Mucosa of descending colon (tissue), 3 donors: Measurements from ENCODE around the gene RBM19. TPM values are rescaled to one million over a fixed set of nuclear protein-coding genes. Genes with fewer than 3 reads are reported as not detected.

ENCODE experiments used
- ATAC-seq: fragments of 200-7000 bp; cut with Tn5 transposase; one replicate; pipeline ENCODE4 v1.9.1; 2020; ENCODE audit warnings: mild to moderate bottlenecking, moderate library complexity
- DNase-seq, 3 donors: peaks; one replicate each; pipeline ENCODE4 v3.0.0-alpha.2; 2020
- H3K36me3 ChIP-seq: fragments of 200-600 bp; one replicate; pipeline ENCODE4 v1.8.0; 2021; ENCODE audit warnings: low read depth, mild to moderate bottlenecking
- H3K4me1 ChIP-seq: fragments of 200-600 bp; one replicate; pipeline ENCODE4 v1.8.0; 2021; ENCODE audit warnings: low read depth, mild to moderate bottlenecking
- H3K4me3 ChIP-seq: fragments of 200-600 bp; one replicate; pipeline ENCODE4 v1.8.0; 2021; ENCODE audit warnings: mild to moderate bottlenecking
- H3K9me3 ChIP-seq: fragments of 200-600 bp; one replicate; pipeline ENCODE4 v1.8.0; 2021; ENCODE audit warnings: mild to moderate bottlenecking
- intact Hi-C, 2 donors: fragments of 100-400 bp; cut with DNase I in 1 of 2; cut with micrococcal nuclease in 1 of 2; formaldehyde crosslinking; loops; one replicate each; pipeline versions ENCODE4 v1.11.0 to v1.11.1; 2022; cut with DNase I, micrococcal nuclease
- total RNA-seq, 3 donors: library from RNA; stranded (reverse); fragmentation: NEBNext Ultra II Directional in 2 of 3; extraction: Animal tissue kit (Norgen Biotek cat#: 25700) in 2 of 3; gene quantifications; one replicate each; pipeline versions ENCODE4 v1.2.1 to v1.2.4, GENCODE V29; 2021 to 2023
- TF ChIP-seq, protein P1 (sequence below): fragments of 200-600 bp; IDR thresholded peaks from one replicate; pipeline ENCODE4 v1.8.0; 2022; ENCODE audit warnings: antibody characterized with exemption, mild to moderate bottlenecking
- donor health status: DM: no; HTN: no; CAD: no; lungs with moderate emphysema.
- donor health status: DM: no; HTN: no; CAD: no.
- donor health status: DM: no; HTN: yes; CAD: no.

RBM19 gene
- total RNA-seq, 3 donors from 2014 or later = 22.5 to 38.4 (median 32.9) TPM

DNA sequence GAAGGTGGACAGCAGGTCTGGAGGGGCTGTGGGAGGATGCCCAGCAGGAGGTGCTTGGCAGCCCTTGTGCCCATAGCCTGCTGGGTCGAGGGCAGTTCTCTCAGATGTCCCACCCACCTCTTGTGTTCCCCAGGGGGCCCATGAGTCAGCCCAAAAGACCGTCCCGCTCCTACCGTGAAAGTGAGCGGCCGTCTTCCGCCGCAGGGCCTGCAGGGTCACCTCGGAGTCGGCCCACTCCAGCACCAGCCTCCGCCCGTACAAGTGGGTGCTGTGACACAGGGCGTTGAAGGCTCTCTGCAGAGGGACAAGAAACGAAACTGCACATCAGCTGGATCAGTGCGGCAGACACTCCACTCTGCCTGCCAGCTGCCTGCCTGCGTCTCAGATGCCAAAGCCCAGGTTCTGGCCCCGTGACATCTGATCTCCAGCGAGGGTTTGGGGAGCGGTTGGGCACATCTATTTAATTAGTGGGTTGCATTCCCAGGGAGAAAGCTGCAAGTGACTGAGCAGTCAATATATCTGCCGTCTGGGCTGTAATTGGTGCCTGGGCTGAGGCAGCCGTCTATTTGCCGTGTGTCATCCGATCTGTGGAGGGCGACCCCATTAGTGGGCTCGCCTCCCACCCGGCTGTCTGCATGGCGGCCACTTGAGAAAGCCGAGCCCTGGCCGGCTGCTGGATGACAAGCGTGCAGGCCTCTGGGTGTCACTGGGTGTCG, 121.5 kb downstream of the RBM19 start:
- ATAC-seq = no peak
- intact Hi-C loops = no loop called here

GRCh38 chr12:113842699-113843098, 123.4 kb downstream of the RBM19 start:
- TF ChIP-seq, protein P1, sequence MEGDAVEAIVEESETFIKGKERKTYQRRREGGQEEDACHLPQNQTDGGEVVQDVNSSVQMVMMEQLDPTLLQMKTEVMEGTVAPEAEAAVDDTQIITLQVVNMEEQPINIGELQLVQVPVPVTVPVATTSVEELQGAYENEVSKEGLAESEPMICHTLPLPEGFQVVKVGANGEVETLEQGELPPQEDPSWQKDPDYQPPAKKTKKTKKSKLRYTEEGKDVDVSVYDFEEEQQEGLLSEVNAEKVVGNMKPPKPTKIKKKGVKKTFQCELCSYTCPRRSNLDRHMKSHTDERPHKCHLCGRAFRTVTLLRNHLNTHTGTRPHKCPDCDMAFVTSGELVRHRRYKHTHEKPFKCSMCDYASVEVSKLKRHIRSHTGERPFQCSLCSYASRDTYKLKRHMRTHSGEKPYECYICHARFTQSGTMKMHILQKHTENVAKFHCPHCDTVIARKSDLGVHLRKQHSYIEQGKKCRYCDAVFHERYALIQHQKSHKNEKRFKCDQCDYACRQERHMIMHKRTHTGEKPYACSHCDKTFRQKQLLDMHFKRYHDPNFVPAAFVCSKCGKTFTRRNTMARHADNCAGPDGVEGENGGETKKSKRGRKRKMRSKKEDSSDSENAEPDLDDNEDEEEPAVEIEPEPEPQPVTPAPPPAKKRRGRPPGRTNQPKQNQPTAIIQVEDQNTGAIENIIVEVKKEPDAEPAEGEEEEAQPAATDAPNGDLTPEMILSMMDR = no peak
- ATAC-seq = no peak
- intact Hi-C loops = no loop called here
- Histone ChIP-seq H3K36me3 (no peaks in the 10 kb centered on the region), H3K4me1 (no peaks in the 10 kb centered on the region), H3K4me3 (no peak overlapping the region), H3K9me3 (no peaks in the 10 kb centered on the region)
- DNase-seq = no peak

More for the DNA sequence above, 121.5 kb downstream of the RBM19 start:
- TF ChIP-seq, protein P1 = no peak
- Histone ChIP-seq H3K9me3 (no peaks in the 10 kb centered on the region), H3K4me3 (no peak overlapping the region), H3K4me1 (no peaks in the 10 kb centered on the region), H3K36me3 (no peaks in the 10 kb centered on the region)
- no peak for DNase-seq

DNA sequence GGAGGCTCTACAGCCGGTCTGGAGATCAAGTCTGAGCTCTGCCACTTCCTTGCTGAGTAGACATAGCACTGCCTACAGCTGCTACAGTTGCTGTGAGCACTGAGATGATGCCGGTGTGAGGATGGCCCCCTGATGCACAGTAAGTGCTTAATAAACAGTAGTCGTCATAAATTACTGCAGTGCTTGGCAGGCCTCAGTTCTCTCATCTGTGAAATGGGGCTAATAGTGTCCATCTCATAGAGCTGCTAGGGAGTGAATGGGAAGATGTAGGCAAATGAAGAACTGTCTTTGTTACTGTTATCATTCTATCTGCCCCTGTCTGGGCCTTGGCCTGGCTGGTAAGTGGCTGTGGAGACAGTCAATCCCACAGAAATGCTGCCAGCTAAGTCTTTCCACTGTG, 124.3 kb downstream of the RBM19 start:
- no peak overlapping the region for H3K4me3 ChIP-seq
- H3K4me1 ChIP-seq = no peaks in the 10 kb centered on the region
- ATAC-seq (no peak), DNase-seq (no peak)
- no peaks in the 10 kb centered on the region for H3K36me3 ChIP-seq
- TF ChIP-seq, protein P1 = no peak
- H3K9me3 ChIP-seq = no peaks in the 10 kb centered on the region
- intact Hi-C loops = no loop called here

GRCh38 chr12:113840401-113841042, 125.6 kb downstream of the RBM19 start:
- DNase-seq (no peak), ATAC-seq (no peak)
- no peaks in the 10 kb centered on the region for H3K36me3 ChIP-seq
- no peak overlapping the region for H3K4me3 ChIP-seq
- intact Hi-C loops = no loop called here
- H3K4me1 ChIP-seq = no peaks in the 10 kb centered on the region
- H3K9me3 ChIP-seq = no peaks in the 10 kb centered on the region
- TF ChIP-seq, protein P1 = no peak

DNA sequence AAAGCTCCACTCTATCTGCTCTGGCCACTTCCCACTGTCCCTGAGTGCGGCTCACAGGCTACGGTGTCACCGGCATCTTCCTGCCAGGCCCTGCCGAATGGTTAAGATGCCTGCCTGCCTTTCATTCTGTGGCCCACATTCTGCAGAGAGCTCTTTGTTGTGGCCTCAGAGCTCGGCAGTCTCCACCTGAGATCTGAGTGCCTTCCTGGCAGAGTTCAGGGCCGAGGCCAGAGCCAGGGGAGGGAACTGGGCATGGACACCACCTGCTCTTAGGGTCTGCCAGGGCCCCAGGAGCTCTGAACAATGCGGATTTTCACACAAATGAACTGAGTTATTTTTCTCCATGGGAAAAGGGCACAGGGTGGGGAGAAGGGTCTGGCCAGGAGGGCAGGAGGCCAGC, 127.2 kb downstream of the RBM19 start:
- ATAC-seq = no peak
- Histone ChIP-seq H3K36me3 (no peaks in the 10 kb centered on the region), H3K4me1 (no peaks in the 10 kb centered on the region), H3K4me3 (no peak overlapping the region), H3K9me3 (no peaks in the 10 kb centered on the region)
- TF ChIP-seq, protein P1 = no peak
- no peak for DNase-seq
- intact Hi-C loops = no loop called here
